IMR-90 (cell line): ENCODE results near the gene STAP2. TPM values are rescaled to one million over a fixed set of nuclear protein-coding genes. Genes with fewer than 3 reads are reported as not detected.

ENCODE experiments used
- ATAC-seq: fragments of 200-7000 bp; cut with Tn5 transposase; 2 replicates; pipeline ENCODE4 v1.9.1; 2020; ENCODE audit warnings: low read depth, mild to moderate bottlenecking, moderate library complexity
- BruUV-seq: library from RNA; stranded (reverse); fragments of 400-500 nt; replicated peaks from 2 replicates; lab custom pipeline; 2021; lab: Mats Ljungman, UMichigan
- CTCF ChIA-PET: fragments of 300-600 bp; formaldehyde crosslinking; extraction: SDS; loops from one replicate; lab custom pipeline; 2021; ENCODE audit warnings: antibody characterized with exemption; lab: Yijun Ruan, JAX
- POLR2A ChIA-PET: fragments of 300-600 bp; sonication (Branson Sonifier 250); formaldehyde crosslinking; loops from one replicate; lab custom pipeline; 2022; ENCODE audit warnings: antibody characterized with exemption; ENCODE audit not compliant: unreplicated experiment; lab: Charles Lee
- DNase-seq: peaks from one replicate; pipeline ENCODE4 v3.0.0; 2013
- H2AFZ ChIP-seq: replicated peaks from 2 replicates; pipeline ENCODE3; 2013; ENCODE audit warnings: low read length, mild to moderate bottlenecking; ENCODE audit not compliant: poor library complexity
- H2AK5ac ChIP-seq: 2 replicates; pipeline ENCODE4 v1.6.1; 2013; ENCODE audit warnings: low read depth, low read length, inconsistent platforms
- H2AK9ac ChIP-seq: replicated peaks from 2 replicates; pipeline ENCODE3; 2013; ENCODE audit warnings: mild to moderate bottlenecking, low read depth, low read length, moderate library complexity; ENCODE audit not compliant: poor library complexity
- H2BK120ac ChIP-seq: 2 replicates; pipeline ENCODE4 v1.6.1; 2013; ENCODE audit warnings: low read depth, low read length, inconsistent platforms
- H2BK15ac ChIP-seq: 3 replicates; pipeline ENCODE4 v1.6.1; 2013; ENCODE audit warnings: low read depth, low read length, inconsistent platforms
- H2BK20ac ChIP-seq: 2 replicates; pipeline ENCODE4 v1.6.1; 2013; ENCODE audit warnings: low read depth, mild to moderate bottlenecking, inconsistent platforms, low read length, moderate library complexity
- H2BK5ac ChIP-seq: 2 replicates; pipeline ENCODE4 v1.6.1; 2013; ENCODE audit warnings: mild to moderate bottlenecking, low read depth, low read length, inconsistent platforms; ENCODE audit not compliant: poor library complexity, severe bottlenecking
- H3K14ac ChIP-seq: replicated peaks from 2 replicates; pipeline ENCODE4 v1.6.1; 2013; ENCODE audit warnings: low read depth, low read length, inconsistent platforms
- H3K18ac ChIP-seq: 2 replicates; pipeline ENCODE4 v1.6.1; 2013; ENCODE audit warnings: low read depth, low read length, control low read depth
- H3K23ac ChIP-seq: 2 replicates; pipeline ENCODE4 v1.6.1; 2013; ENCODE audit warnings: low read depth, low read length, inconsistent platforms
- H3K27ac ChIP-seq: 2 replicates; pipeline ENCODE4 v1.5.1; 2013; ENCODE audit warnings: mild to moderate bottlenecking, control low read depth, low read length; ENCODE audit not compliant: insufficient read depth
- H3K27me3 ChIP-seq: 2 replicates; pipeline ENCODE4 v1.6.1; 2013; ENCODE audit warnings: low read length; ENCODE audit not compliant: control insufficient read depth, insufficient read depth
- H3K36me3 ChIP-seq: 2 replicates; pipeline ENCODE4 v1.6.1; 2013; ENCODE audit warnings: low read length, mixed read lengths; ENCODE audit not compliant: control insufficient read depth, insufficient read depth
- H3K4ac ChIP-seq: 2 replicates; pipeline ENCODE4 v1.6.1; 2013; ENCODE audit warnings: low read depth, low read length, inconsistent platforms
- H3K4me1 ChIP-seq: 2 replicates; pipeline ENCODE4 v1.6.1; 2013; ENCODE audit warnings: low read length, mixed read lengths; ENCODE audit not compliant: control insufficient read depth, insufficient read depth
- H3K4me2 ChIP-seq: 2 replicates; pipeline ENCODE4 v1.6.1; 2013; ENCODE audit warnings: low read depth, mild to moderate bottlenecking, control low read depth, low read length, moderate library complexity
- H3K4me3 ChIP-seq: 2 replicates; pipeline ENCODE4 v1.5.1; 2013; ENCODE audit warnings: low read depth, mild to moderate bottlenecking, control low read depth, low read length, moderate library complexity; ENCODE audit not compliant: insufficient read depth
- H3K56ac ChIP-seq: 2 replicates; pipeline ENCODE4 v1.6.1; 2013; ENCODE audit warnings: low read length, inconsistent platforms; ENCODE audit not compliant: insufficient read depth; ENCODE audit errors: extremely low read depth
- H3K79me1 ChIP-seq, 2 experiments: 2 replicates each; pipeline ENCODE4 v1.6.1; 2013; ENCODE audit warnings: low read length in 2 of 2, inconsistent platforms in 1 of 2, low read depth in 1 of 2
- H3K9ac ChIP-seq: 2 replicates; pipeline ENCODE4 v1.6.1; 2013; ENCODE audit warnings: low read depth, low read length, control low read depth
- H3K9me1 ChIP-seq: 2 replicates; pipeline ENCODE4 v1.6.1; 2013; ENCODE audit warnings: low read length, inconsistent platforms; ENCODE audit not compliant: insufficient read depth
- H3K9me3 ChIP-seq: 2 replicates; pipeline ENCODE4 v1.6.1; 2013; ENCODE audit warnings: low read length; ENCODE audit not compliant: control insufficient read depth, insufficient read depth
- H4K20me1 ChIP-seq: 2 replicates; pipeline ENCODE4 v1.6.1; 2013; ENCODE audit warnings: low read length, inconsistent platforms; ENCODE audit not compliant: insufficient read depth
- H4K5ac ChIP-seq: 2 replicates; pipeline ENCODE4 v1.6.1; 2013; ENCODE audit warnings: mild to moderate bottlenecking, low read depth, low read length, control low read depth
- H4K8ac ChIP-seq, 2 experiments: 2 replicates each; pipeline ENCODE4 v1.6.1; 2013; ENCODE audit warnings: low read depth in 2 of 2, low read length in 2 of 2, control low read depth in 1 of 2, inconsistent platforms in 1 of 2
- H4K91ac ChIP-seq: 2 replicates; pipeline ENCODE4 v1.6.1; 2013; ENCODE audit warnings: low read depth, low read length, inconsistent platforms; ENCODE audit not compliant: insufficient read depth
- BHLHE40 ChIP-seq: fragments of 150-350 bp; IDR thresholded peaks from 2 replicates; pipeline ENCODE4 v1.6.1; 2016; ENCODE audit warnings: mild to moderate bottlenecking, low read depth, low read length
- CEBPB ChIP-seq: IDR thresholded peaks from 2 replicates; pipeline ENCODE4 v1.6.1; 2012; ENCODE audit warnings: low read depth, low read length, improper control_type of control experiment
- CHD1 ChIP-seq: IDR thresholded peaks from 2 replicates; pipeline ENCODE4 v1.6.1; 2012; ENCODE audit warnings: low read depth, low read length, improper control_type of control experiment
- CTCF ChIP-seq: conservative IDR thresholded peaks from 2 replicates; pipeline ENCODE4 v1.5.1; 2012; ENCODE audit warnings: mild to moderate bottlenecking, low read depth, low read length, improper control_type of control experiment
- ELK1 ChIP-seq: fragments of 150-350 bp; IDR thresholded peaks from 2 replicates; pipeline ENCODE4 v1.6.1; 2016; ENCODE audit warnings: low read depth, mild to moderate bottlenecking, low read length, moderate library complexity, borderline replicate concordance
- FOS ChIP-seq: fragments of 150-350 bp; IDR thresholded peaks from 2 replicates; pipeline ENCODE4 v1.6.1; 2016; ENCODE audit warnings: low read depth, low read length
- MAFK ChIP-seq: IDR thresholded peaks from 2 replicates; pipeline ENCODE4 v1.6.1; 2012; ENCODE audit warnings: low read depth, low read length, improper control_type of control experiment
- MAZ ChIP-seq: IDR thresholded peaks from 2 replicates; pipeline ENCODE4 v1.6.1; 2012; ENCODE audit warnings: low read depth, mild to moderate bottlenecking, low read length, improper control_type of control experiment, moderate library complexity, borderline replicate concordance
- MXI1 ChIP-seq: IDR thresholded peaks from 2 replicates; pipeline ENCODE4 v1.6.1; 2012; ENCODE audit warnings: low read depth, mild to moderate bottlenecking, low read length, moderate library complexity, borderline replicate concordance
- NFE2L2 ChIP-seq: fragments of 150-350 bp; IDR thresholded peaks from 2 replicates; pipeline ENCODE4 v1.6.1; 2016; ENCODE audit warnings: low read depth, mild to moderate bottlenecking, low read length
- POLR2A ChIP-seq: IDR thresholded peaks from 2 replicates; pipeline ENCODE4 v1.6.1; 2012; ENCODE audit warnings: mild to moderate bottlenecking, low read depth, low read length
- RAD21 ChIP-seq: IDR thresholded peaks from 2 replicates; pipeline ENCODE4 v1.6.1; 2012; ENCODE audit warnings: low read length, improper control_type of control experiment
- RCOR1 ChIP-seq: IDR thresholded peaks from 2 replicates; pipeline ENCODE4 v1.6.1; 2012; ENCODE audit warnings: mild to moderate bottlenecking, low read length, improper control_type of control experiment; ENCODE audit not compliant: insufficient replicate concordance
- RFX5 ChIP-seq: IDR thresholded peaks from 2 replicates; pipeline ENCODE4 v1.8.0; 2012; ENCODE audit warnings: low read depth, mild to moderate bottlenecking, low read length, moderate library complexity
- SMC3 ChIP-seq: fragments of 150-350 bp; IDR thresholded peaks from 2 replicates; pipeline ENCODE4 v1.6.1; 2016; ENCODE audit warnings: low read depth, mild to moderate bottlenecking, antibody characterized with exemption, low read length, moderate library complexity
- USF2 ChIP-seq: fragments of 150-350 bp; IDR thresholded peaks from 2 replicates; pipeline ENCODE4 v1.6.1; 2017; ENCODE audit warnings: mild to moderate bottlenecking, antibody characterized with exemption, low read length, low read depth
- WGBS, 2 experiments: methylation state at CpG; one replicate each; pipeline versions ENCODE4 v1.1.5 to v1.1.7; 2013; ENCODE audit warnings: missing lambda C conversion rate in 2 of 2; ENCODE audit not compliant: insufficient read length in 1 of 2; ENCODE audit errors: extremely low coverage in 2 of 2; 5-methylcytosine and 5-hydroxymethylcytosine counted together
- dilution Hi-C: fragments of 300-500 bp; cut with HindIII; formaldehyde crosslinking; loops from one replicate; pipeline ENCODE4 v1.14.3; 2018; ENCODE audit warnings: low sequenced_read_pairs; ENCODE audit not compliant: unreplicated experiment
- in situ Hi-C: fragments of 300-500 bp; cut with MboI; formaldehyde crosslinking; loops from 3 replicates; pipeline ENCODE4 v1.14.3; 2019; ENCODE audit warnings: low sequenced_read_pairs, inconsistent platforms, mixed read lengths
- intact Hi-C: fragments of 100-400 bp; cut with micrococcal nuclease; formaldehyde crosslinking; loops from 2 replicates; pipeline ENCODE4 v1.10.0; 2022
- polyA plus RNA-seq, 3 experiments: library from polyadenylated mRNA; depleted of rRNA; stranded (reverse); fragments of >200 nt; gene quantifications; 2 replicates each; pipeline ENCODE4 v1.2.3, GENCODE V29; 2012; ENCODE audit warnings: low replicate concordance in 1 of 3
- total RNA-seq: library from RNA; depleted of rRNA; stranded (reverse); fragments of >200 nt; gene quantifications from 2 replicates; pipeline ENCODE4 v1.2.3, GENCODE V29; 2012

STAP2 gene
- total and polyA plus RNA-seq, 2 of the 4 experiments (the other 2 are of a cell fraction), result 1.3 to 3.4 TPM

GRCh38 chr19:4284974-4285373 is 53.7 kb downstream of the STAP2 start:
- 64% methylated on average over 5 of the region's 6 CpGs; no CpG with 5 or more reads in 1 of the 2 experiments for WGBS, 2 experiments
- Histone ChIP-seq H4K20me1 (no peaks in the 10 kb centered on the region), H2BK5ac (no peak overlapping the region), H3K23ac (no peak overlapping the region), H3K9me1 (no peaks in the 10 kb centered on the region), H3K36me3 (no peaks in the 10 kb centered on the region), H3K9ac (no peak overlapping the region), H3K9me3 (peaks cover 2% of the 10 kb centered on the region; the same call in 1 of the 2 replicates), H2BK20ac (no peak overlapping the region), H3K56ac (no peak overlapping the region), H2AK9ac (no peak overlapping the region), H4K8ac (no peak overlapping the region), H4K5ac (no peak overlapping the region), H2AFZ (no peak overlapping the region), H4K91ac (no peak overlapping the region), H3K4me3 (no peak overlapping the region), H3K18ac (no peak overlapping the region), H3K79me1 (no peaks in the 10 kb centered on the region), H3K4me2 (no peak overlapping the region), H3K27me3 (peaks cover 39% of the 10 kb centered on the region), H2AK5ac (no peak overlapping the region), H3K14ac (no peak overlapping the region), H3K27ac (no peak overlapping the region), H2BK15ac (no peak overlapping the region), H3K4ac (no peak overlapping the region), H3K4me1 (no peaks in the 10 kb centered on the region), H2BK120ac (no peak overlapping the region)
- TF ChIP-seq MAZ (no peak), CTCF (no peak), BHLHE40 (no peak), NFE2L2 (no peak), RAD21 (no peak), USF2 (no peak), RFX5 (no peak), MXI1 (no peak), CEBPB (no peak), CHD1 (no peak), MAFK (no peak), SMC3 (no peak), POLR2A (no peak), RCOR1 (no peak), FOS (no peak), ELK1 (no peak)
- intact Hi-C loops, result no loop called here
- DNase-seq (no peak), ATAC-seq (no peak)
- dilution Hi-C loops, result no loop called here
- ChIA-PET POLR2A (no interaction called here), CTCF (no interaction called here)
- in situ Hi-C loops, result no loop called here
- BruUV-seq, result no TSS peak
